HepG2 (cell line): ENCODE measurements around the gene CDKN1A.

Experiments used
- ARID2 ChIP-seq: sonication (generic); formaldehyde crosslinking; IDR thresholded peaks from 2 replicates; pipeline ENCODE4 v1.8.1; 2022; ENCODE audit warnings: mild to moderate bottlenecking, missing genetic modification reagents, borderline replicate concordance
- MAZ ChIP-seq, 2 experiments: sonication (generic) in 1 of 2; formaldehyde crosslinking in 1 of 2; IDR thresholded peaks; 2 replicates each; pipeline versions ENCODE4 v1.5.0 to v1.6.1; 2012 to 2020; ENCODE audit warnings: low read depth in 2 of 2, mild to moderate bottlenecking in 2 of 2, borderline replicate concordance in 1 of 2, improper control_type of control experiment in 1 of 2, low read length in 1 of 2, missing genetic modification reagents in 1 of 2, moderate library complexity in 1 of 2
- MZF1 ChIP-seq: sonication (generic); formaldehyde crosslinking; IDR thresholded peaks from 2 replicates; pipeline ENCODE4 v1.8.1; 2023; ENCODE audit warnings: mild to moderate bottlenecking, missing genetic modification reagents, borderline replicate concordance
- PTBP1 ChIP-seq: fragments of 200-400 bp; formaldehyde crosslinking; IDR thresholded peaks from 2 replicates; pipeline ENCODE4 v1.6.1; 2018; ENCODE audit warnings: low read length, low read depth; ENCODE audit not compliant: poor library complexity, severe bottlenecking
- RBAK ChIP-seq: sonication (generic); formaldehyde crosslinking; IDR thresholded peaks from 2 replicates; pipeline ENCODE4 v1.5.1; 2020; ENCODE audit warnings: mild to moderate bottlenecking, missing genetic modification reagents
- SMC3 ChIP-seq: IDR thresholded peaks from 2 replicates; pipeline ENCODE4 v1.6.1; 2011; ENCODE audit warnings: low read length, improper control_type of control experiment
- TBL1XR1 ChIP-seq: fragments of 150-350 bp; IDR thresholded peaks from 2 replicates; pipeline ENCODE4 v1.6.1; 2014; ENCODE audit warnings: borderline replicate concordance, low read length; ENCODE audit not compliant: partially characterized antibody
- ZNF605 ChIP-seq: sonication (generic); formaldehyde crosslinking; IDR thresholded peaks from 2 replicates; pipeline ENCODE4 v1.8.0; 2022; ENCODE audit warnings: mild to moderate bottlenecking, missing genetic modification reagents
- TF ChIP-seq, protein P1 (sequence below): sonication (generic); formaldehyde crosslinking; IDR thresholded peaks from 2 replicates; pipeline ENCODE4 v1.4.0; 2020; ENCODE audit warnings: missing genetic modification reagents
- TF ChIP-seq, protein P2 (sequence below): sonication (generic); formaldehyde crosslinking; IDR thresholded peaks from 2 replicates; pipeline ENCODE4 v1.5.0; 2020; ENCODE audit warnings: missing genetic modification reagents, mild to moderate bottlenecking, borderline replicate concordance

DNA sequence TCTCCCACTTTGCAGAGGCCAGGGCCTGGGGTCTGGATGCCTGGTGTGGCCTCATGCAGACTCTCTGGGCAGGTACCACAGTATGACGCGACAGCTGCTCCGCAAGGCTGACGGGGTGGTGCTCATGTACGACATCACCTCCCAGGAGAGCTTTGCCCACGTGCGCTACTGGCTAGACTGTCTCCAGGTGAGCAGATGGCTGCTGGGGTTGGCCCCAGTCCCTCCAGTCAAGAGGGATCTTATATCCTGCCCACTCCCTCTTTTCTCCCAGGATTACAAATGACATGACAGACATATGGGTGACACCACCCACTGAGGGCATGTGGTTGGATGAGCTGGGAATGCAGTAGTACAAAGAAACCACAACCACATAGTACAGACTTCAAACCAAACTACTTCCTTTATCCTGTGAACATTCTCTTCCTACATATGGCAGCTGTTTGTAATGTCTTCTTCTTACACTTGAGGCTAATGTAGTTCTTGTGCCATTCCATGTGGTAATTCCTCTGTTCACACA is 49.0 kb downstream of the CDKN1A start:
- TF ChIP-seq PTBP1 (no peak), MAZ (IDR thresholded peaks at IDR 0.05; ENCODE audit: borderline replicate concordance, low read depth, low read length) (no peak), MAZ (CRISPR knock-in tag; IDR thresholded peaks at IDR 0.05; ENCODE audit: low read depth) (no peak), RBAK (CRISPR knock-in tag) (no peak), SMC3 (no peak), MZF1 (no peak), ARID2 (no peak), ZNF605 (no peak), TBL1XR1 (no peak)
- TF ChIP-seq, protein P1, sequence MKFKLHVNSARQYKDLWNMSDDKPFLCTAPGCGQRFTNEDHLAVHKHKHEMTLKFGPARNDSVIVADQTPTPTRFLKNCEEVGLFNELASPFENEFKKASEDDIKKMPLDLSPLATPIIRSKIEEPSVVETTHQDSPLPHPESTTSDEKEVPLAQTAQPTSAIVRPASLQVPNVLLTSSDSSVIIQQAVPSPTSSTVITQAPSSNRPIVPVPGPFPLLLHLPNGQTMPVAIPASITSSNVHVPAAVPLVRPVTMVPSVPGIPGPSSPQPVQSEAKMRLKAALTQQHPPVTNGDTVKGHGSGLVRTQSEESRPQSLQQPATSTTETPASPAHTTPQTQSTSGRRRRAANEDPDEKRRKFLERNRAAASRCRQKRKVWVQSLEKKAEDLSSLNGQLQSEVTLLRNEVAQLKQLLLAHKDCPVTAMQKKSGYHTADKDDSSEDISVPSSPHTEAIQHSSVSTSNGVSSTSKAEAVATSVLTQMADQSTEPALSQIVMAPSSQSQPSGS: no peak
- TF ChIP-seq, protein P2, sequence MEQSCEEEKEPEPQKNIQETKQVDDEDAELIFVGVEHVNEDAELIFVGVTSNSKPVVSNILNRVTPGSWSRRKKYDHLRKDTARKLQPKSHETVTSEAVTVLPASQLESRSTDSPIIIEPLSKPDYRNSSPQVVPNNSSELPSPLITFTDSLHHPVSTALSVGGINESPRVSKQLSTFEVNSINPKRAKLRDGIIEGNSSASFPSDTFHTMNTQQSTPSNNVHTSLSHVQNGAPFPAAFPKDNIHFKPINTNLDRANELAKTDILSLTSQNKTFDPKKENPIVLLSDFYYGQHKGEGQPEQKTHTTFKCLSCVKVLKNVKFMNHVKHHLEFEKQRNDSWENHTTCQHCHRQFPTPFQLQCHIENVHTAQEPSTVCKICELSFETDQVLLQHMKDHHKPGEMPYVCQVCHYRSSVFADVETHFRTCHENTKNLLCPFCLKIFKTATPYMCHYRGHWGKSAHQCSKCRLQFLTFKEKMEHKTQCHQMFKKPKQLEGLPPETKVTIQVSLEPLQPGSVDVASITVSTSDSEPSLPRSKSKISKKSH (CRISPR knock-in tag): no peak
